Measurements from ENCODE around the gene CCDC28B.

Gene CCDC28B

DNA sequence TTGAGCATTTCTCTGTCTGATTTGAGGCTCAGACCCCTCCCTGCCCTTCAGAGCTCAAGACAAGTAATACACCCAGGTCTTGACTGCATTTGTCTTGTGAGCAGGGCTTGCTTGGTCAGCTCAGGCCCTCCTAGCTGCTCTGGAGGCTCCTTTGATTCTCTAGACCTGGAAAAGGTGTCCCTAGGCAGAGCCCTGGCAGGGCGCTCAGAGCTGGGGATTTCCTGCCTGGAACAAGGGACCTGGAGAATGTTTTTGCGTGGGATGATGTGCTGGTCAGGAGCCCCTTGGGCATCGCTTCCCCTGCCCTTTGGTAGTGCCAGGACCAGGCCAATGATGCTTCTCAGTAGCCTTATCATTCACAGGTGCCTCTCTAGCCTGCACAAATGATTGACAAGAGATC, 4.9 kb upstream of the CCDC28B start:
- no peak for DNase-seq

DNA sequence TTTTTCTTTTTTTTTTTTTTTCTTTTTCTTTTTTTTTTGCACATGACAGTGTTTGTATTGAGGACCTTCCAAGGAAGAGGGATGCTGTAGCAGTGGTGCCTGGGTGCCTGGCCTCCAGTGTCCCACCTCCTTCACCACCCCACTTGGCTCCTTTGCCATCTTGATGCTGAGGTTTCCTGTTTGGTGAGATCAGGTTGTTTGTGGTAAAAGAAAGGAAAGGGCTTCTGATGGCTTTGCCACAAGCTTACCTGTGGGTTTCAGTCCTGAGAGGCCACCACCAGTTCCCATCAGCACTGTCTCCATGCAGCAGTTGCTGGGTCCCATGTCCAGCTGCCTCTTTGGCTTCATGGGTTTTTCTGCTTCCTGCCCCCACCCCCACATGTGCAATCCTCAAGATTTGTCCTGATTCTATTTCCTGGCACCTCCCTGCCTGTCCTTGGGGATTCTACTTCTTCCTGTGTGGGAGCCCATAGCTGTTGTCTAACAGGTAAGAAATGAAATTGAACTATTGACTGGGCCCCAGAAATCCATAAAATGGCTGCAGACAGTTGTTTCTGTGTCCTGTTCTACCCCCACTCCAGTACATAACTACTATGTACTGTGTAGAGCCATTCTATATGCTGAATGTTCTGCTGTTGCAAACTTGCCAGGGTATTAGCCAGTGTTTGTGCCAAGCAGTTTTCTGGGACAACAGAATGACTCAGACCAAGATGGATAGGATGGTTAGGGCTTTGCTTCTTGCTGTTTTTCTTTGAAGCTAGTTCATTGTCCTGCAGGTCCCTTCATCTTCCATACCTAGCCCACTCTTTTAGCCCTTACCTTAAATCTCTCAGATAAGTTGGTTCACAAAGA, 4.2 kb upstream of the CCDC28B start:
- no peak for DNase-seq

DNA sequence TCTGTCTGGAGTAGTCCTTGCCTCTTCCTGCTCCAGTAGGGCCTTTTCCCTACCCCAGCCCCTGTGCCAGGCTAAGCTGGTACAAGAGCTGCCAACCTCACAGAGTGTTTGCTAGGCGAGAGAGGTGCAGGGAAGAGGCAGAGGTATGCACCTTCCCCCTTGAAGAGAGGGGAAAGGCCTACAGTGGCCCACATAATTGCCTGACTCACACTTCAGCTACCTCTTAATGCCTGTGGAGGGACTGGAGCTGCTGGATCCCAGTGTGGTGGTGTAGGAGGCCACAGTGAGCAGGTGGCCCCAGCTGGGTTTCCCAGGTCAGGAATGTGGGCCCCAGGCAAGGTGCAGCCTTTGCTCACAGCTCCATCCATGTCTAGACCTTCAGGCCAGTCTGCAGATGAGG, 3.3 kb upstream of the CCDC28B start:
- DNase-seq = no peak

DNA sequence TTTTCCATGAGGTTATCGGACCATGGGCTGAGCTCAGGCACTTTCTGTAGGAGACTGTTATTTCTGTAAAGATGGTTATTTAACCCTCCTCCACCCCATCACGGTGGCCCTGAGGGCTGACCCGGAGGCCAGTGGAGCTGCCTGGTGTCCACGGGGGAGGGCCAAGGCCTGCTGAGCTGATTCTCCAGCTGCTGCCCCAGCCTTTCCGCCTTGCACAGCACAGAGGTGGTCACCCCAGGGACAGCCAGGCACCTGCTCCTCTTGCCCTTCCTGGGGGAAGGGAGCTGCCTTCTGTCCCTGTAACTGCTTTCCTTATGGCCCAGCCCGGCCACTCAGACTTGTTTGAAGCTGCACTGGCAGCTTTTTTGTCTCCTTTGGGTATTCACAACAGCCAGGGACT, 2.6 kb upstream of the CCDC28B start:
- no peak for DNase-seq

- no peak for DNase-seq
Measured at GRCh38 chr1:32198237-32199042, 2.0 kb upstream of the CCDC28B start.

- DNase-seq = no peak
Measured at GRCh38 chr1:32199043-32199716, 1.2 kb upstream of the CCDC28B start.

GRCh38 chr1:32199717-32200072, 700 bp upstream of the CCDC28B start:
- DNase-seq = no peak

DNA sequence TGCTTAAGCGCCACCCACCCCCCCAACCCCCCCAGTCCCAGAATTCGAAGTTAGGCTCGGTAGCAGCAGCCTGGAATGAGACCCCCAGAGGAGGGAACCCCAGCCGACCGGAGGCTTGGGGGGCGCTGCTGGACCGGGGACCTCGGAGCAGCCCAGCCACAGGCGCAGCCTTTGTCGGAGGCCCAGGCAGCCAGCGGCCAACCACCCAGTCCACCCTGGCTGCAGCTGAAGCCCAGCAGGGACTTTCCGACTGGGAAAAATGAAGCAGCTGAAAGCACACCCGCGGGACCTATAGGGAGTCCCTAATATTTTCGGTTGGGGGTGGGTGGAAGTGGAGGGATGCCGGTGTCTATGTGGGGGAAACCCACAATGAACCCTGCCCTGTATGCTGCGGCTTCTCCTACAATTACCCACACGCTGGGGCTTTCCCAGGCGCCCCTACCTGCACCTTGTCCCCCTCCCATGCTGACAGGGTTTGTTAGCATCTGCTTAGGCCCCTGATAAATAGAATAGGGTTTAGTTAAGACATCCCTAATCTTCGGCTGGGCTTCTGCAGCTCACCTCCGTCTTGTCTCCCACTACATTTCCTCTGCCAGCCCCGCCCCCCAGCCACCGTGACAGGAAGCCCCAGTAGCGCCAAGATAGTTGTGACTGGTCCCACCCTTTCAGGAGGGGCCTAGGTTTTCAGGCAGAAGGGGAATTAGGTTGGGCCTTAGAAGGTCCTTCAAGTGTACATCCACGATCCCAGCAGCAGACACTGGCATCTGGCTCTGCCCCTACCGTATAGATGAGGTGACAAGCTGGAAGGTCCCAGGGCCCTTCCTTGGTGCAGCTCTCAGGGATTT, 838 bp downstream of the CCDC28B start:
- no peak for DNase-seq

DNA sequence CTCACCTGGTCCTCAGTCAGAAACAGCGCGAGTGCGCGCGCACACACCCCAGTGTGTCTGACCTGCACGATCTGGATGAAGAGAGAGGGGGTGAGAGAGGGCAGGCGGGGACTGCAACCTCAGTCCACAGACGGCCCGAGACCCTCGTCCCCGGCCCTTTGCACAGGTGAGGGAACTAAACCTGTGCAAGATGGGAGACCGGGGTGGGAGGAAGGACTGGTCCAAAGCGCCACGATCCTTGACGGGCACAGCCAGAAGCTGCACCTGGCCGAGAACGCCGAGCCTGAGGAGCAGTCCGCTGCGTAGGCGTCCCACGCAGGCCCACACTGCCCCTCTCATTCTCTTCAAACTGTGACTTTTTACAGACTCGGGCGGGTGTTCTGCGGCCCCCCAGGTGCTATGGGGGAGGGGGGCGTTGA, 4.6 kb downstream of the CCDC28B start:
- no peak for DNase-seq

- peak; percentile 49 for DNase-seq
Measured at GRCh38 chr1:32205401-32206370, 5.3 kb downstream of the CCDC28B start, which contains the start of gene IQCC. IQCC (plus strand) TSS chr1:32205671; CDS start chr1:32205682, 11 bp downstream.

GRCh38 chr1:32208469-32208868, 8.1 kb downstream of the CCDC28B start:
- DNase-seq = no peak

- no peak for DNase-seq
Measured at GRCh38 chr1:32208891-32209328, 8.5 kb downstream of the CCDC28B start, which contains the start of gene DCDC2B. DCDC2B (plus strand) TSS chr1:32209089; CDS start chr1:32209094, 5 bp downstream.

GRCh38 chr1:32215629-32216480, 15.5 kb downstream of the CCDC28B start:
- peak; percentile 18 for DNase-seq

DNA sequence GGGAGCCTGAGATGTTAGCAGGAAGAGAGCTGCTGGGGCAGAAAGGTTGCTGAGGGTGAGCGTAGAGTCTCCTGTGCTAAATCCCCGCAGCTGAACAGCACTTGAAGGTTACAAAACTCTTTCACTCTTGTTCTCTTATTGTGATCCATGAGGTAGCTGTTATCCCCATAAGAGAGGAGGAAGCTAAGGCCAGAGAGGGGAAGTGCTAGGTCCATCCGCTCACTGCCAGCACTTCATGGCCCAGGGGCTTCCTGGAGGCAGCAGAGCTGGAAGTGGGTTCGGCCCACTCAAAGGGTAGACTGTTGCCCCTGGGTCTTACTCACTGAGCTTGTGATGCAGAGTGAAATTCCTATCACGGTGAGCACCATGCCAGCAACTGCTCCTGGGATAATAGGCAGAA, 16.2 kb downstream of the CCDC28B start:
- DNase-seq = no peak

DNA sequence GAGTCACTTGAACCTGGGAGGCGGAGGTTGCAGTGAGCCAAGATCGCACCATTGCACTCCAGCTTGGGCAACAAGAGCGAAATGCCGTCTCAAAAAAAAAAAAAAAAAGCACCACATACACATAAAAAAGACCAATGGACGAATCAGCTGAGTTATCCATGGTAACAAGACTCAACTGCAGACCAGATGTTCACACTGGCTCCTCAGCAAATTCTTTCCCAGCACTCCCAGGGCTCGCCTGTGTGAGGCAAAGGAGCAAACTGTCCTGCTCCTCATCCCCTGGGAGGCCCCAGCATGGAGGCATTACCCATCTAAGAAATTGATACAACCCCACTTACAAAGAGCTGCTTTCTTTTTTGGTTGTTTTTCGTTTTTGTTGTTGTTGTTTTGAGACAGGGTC, 18.6 kb downstream of the CCDC28B start:
- no peak for DNase-seq

DNA sequence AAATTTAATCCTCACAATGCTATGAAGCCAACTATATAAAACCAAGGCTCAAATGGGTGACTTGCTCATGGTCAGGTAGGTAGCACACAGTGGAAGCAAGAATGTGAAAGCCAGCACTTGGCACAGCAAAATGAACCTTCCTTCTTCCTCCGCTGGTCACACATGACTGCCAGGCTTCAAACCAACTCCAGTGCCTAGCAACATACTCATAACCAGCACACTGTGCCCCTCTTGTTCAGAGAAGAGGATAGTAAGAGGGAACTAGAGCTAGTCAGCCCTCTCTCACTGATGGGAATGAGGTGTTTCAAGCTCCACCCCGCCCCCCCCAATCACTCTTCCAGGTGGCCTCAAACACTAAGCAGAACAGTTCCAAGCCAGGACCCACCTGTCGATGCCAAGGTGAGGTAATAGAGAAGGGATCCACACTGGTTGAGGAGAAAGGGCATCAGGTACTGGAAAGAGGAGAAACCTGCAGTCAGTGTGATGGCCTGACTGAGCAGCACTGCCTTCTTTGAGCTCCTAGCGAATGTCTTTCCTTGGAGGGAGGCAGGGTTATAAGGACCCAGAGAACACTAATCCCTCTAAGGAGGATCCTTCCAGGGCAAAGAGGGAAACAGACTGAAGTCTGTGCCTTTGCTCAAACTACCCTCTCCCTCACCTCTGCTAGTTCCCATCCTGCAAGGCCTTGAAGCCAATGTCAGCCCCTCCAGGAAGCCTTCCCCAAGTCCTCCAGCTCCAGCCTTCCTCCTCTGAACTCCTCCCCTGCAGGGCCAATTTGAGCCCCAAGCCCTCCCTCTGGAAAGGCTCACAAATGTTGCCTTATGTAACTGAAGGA, 20.6 kb downstream of the CCDC28B start:
- DNase-seq = no peak

DNA sequence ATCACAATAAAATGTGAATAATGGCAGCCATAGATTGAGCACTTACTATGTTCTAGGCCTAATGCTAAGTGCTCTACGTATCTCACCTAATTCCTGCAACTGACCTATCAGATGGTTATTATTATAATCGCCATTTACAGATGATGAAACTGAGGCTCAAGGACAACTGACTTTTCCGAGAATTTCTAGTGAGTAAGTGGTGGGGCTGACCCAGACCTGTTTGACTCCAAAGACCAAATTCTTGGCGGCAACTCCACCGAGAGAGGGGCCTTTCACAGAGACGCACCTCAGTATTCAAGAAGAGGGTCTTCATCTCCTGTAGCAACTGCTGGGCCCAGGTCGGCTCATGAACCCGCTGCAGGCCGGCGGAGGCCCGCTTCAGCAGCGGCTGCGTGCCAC, 21.2 kb downstream of the CCDC28B start:
- DNase-seq = no peak

DNA sequence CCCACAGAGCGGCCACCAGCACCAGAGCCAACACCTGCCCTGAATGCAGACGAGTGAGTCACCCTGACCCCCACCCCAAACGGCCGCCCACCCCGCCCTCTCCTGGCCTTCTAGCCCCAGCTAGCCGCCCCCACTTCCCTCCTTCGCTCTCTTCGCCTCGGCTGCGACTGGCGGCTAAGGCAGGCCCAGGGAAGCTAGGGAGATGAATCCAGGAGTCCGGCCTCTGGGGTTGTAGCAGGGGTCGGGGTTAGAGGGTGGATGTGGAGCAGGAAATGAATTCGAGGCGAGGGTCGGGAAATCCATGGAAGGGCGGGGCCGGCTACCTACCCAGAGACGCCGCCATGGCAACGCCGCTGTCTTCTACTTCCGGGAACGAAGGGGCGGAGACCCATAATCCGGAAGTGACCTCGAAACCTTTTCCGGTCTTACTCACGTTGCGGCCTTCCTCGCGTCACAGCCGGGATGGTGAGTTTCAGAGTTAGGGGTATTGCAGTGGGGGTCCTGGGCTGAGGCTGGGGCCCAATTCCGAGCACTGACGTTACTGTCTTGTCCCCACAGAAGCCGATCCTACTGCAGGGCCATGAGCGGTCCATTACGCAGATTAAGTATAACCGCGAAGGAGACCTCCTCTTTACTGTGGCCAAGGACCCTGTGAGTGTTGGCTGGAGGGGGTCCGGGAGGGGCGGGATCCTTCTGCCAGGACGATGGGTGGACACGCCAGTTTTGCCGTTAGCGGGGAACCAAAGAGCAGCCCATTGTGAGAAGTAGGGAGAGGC, 21.8 kb downstream of the CCDC28B start, which contains the start of the genes EIF3I and TMEM234:
Gene EIF3I (plus strand): TSS at position 428 of the 776 bp plus-strand sequence. CDS start 35 bp downstream, at position 463.
Gene TMEM234 (minus strand): TSS at position 374 of the 776 bp plus-strand sequence. CDS start 31 bp downstream, at position 343.
- DNase-seq = peak; percentile 59
